IMR-90 (cell line): ENCODE data around the gene KLC4. TPM values are rescaled to one million over a fixed set of nuclear protein-coding genes. Genes with fewer than 3 reads are reported as not detected.
A peak's percentile ranks its signal among the peaks of the same experiment; 100 is the strongest.

ENCODE experiments used
- ATAC-seq: fragments of 200-7000 bp; cut with Tn5 transposase; 2 replicates; pipeline ENCODE4 v1.9.1; 2020; ENCODE audit warnings: low read depth, mild to moderate bottlenecking, moderate library complexity
- BruUV-seq: library from RNA; stranded (reverse); fragments of 400-500 nt; replicated peaks from 2 replicates; lab custom pipeline; 2021; lab: Mats Ljungman, UMichigan
- CTCF ChIA-PET: fragments of 300-600 bp; formaldehyde crosslinking; extraction: SDS; loops from one replicate; lab custom pipeline; 2021; ENCODE audit warnings: antibody characterized with exemption; lab: Yijun Ruan, JAX
- POLR2A ChIA-PET: fragments of 300-600 bp; sonication (Branson Sonifier 250); formaldehyde crosslinking; loops from one replicate; lab custom pipeline; 2022; ENCODE audit warnings: antibody characterized with exemption; ENCODE audit not compliant: unreplicated experiment; lab: Charles Lee
- DNase-seq: peaks from one replicate; pipeline ENCODE4 v3.0.0; 2013
- H2AFZ ChIP-seq: replicated peaks from 2 replicates; pipeline ENCODE3; 2013; ENCODE audit warnings: low read length, mild to moderate bottlenecking; ENCODE audit not compliant: poor library complexity
- H2AK5ac ChIP-seq: 2 replicates; pipeline ENCODE4 v1.6.1; 2013; ENCODE audit warnings: low read depth, low read length, inconsistent platforms
- H2AK9ac ChIP-seq: replicated peaks from 2 replicates; pipeline ENCODE3; 2013; ENCODE audit warnings: mild to moderate bottlenecking, low read depth, low read length, moderate library complexity; ENCODE audit not compliant: poor library complexity
- H2BK120ac ChIP-seq: 2 replicates; pipeline ENCODE4 v1.6.1; 2013; ENCODE audit warnings: low read depth, low read length, inconsistent platforms
- H2BK15ac ChIP-seq: 3 replicates; pipeline ENCODE4 v1.6.1; 2013; ENCODE audit warnings: low read depth, low read length, inconsistent platforms
- H2BK20ac ChIP-seq: 2 replicates; pipeline ENCODE4 v1.6.1; 2013; ENCODE audit warnings: low read depth, mild to moderate bottlenecking, inconsistent platforms, low read length, moderate library complexity
- H2BK5ac ChIP-seq: 2 replicates; pipeline ENCODE4 v1.6.1; 2013; ENCODE audit warnings: mild to moderate bottlenecking, low read depth, low read length, inconsistent platforms; ENCODE audit not compliant: poor library complexity, severe bottlenecking
- H3K14ac ChIP-seq: replicated peaks from 2 replicates; pipeline ENCODE4 v1.6.1; 2013; ENCODE audit warnings: low read depth, low read length, inconsistent platforms
- H3K18ac ChIP-seq: 2 replicates; pipeline ENCODE4 v1.6.1; 2013; ENCODE audit warnings: low read depth, low read length, control low read depth
- H3K23ac ChIP-seq: 2 replicates; pipeline ENCODE4 v1.6.1; 2013; ENCODE audit warnings: low read depth, low read length, inconsistent platforms
- H3K27ac ChIP-seq: 2 replicates; pipeline ENCODE4 v1.5.1; 2013; ENCODE audit warnings: mild to moderate bottlenecking, control low read depth, low read length; ENCODE audit not compliant: insufficient read depth
- H3K27me3 ChIP-seq: 2 replicates; pipeline ENCODE4 v1.6.1; 2013; ENCODE audit warnings: low read length; ENCODE audit not compliant: control insufficient read depth, insufficient read depth
- H3K36me3 ChIP-seq: 2 replicates; pipeline ENCODE4 v1.6.1; 2013; ENCODE audit warnings: low read length, mixed read lengths; ENCODE audit not compliant: control insufficient read depth, insufficient read depth
- H3K4ac ChIP-seq: 2 replicates; pipeline ENCODE4 v1.6.1; 2013; ENCODE audit warnings: low read depth, low read length, inconsistent platforms
- H3K4me1 ChIP-seq: 2 replicates; pipeline ENCODE4 v1.6.1; 2013; ENCODE audit warnings: low read length, mixed read lengths; ENCODE audit not compliant: control insufficient read depth, insufficient read depth
- H3K4me2 ChIP-seq: 2 replicates; pipeline ENCODE4 v1.6.1; 2013; ENCODE audit warnings: low read depth, mild to moderate bottlenecking, control low read depth, low read length, moderate library complexity
- H3K4me3 ChIP-seq: 2 replicates; pipeline ENCODE4 v1.5.1; 2013; ENCODE audit warnings: low read depth, mild to moderate bottlenecking, control low read depth, low read length, moderate library complexity; ENCODE audit not compliant: insufficient read depth
- H3K56ac ChIP-seq: 2 replicates; pipeline ENCODE4 v1.6.1; 2013; ENCODE audit warnings: low read length, inconsistent platforms; ENCODE audit not compliant: insufficient read depth; ENCODE audit errors: extremely low read depth
- H3K79me1 ChIP-seq, 2 experiments: 2 replicates each; pipeline ENCODE4 v1.6.1; 2013; ENCODE audit warnings: low read length in 2 of 2, inconsistent platforms in 1 of 2, low read depth in 1 of 2
- H3K9ac ChIP-seq: 2 replicates; pipeline ENCODE4 v1.6.1; 2013; ENCODE audit warnings: low read depth, low read length, control low read depth
- H3K9me1 ChIP-seq: 2 replicates; pipeline ENCODE4 v1.6.1; 2013; ENCODE audit warnings: low read length, inconsistent platforms; ENCODE audit not compliant: insufficient read depth
- H3K9me3 ChIP-seq: 2 replicates; pipeline ENCODE4 v1.6.1; 2013; ENCODE audit warnings: low read length; ENCODE audit not compliant: control insufficient read depth, insufficient read depth
- H4K20me1 ChIP-seq: 2 replicates; pipeline ENCODE4 v1.6.1; 2013; ENCODE audit warnings: low read length, inconsistent platforms; ENCODE audit not compliant: insufficient read depth
- H4K5ac ChIP-seq: 2 replicates; pipeline ENCODE4 v1.6.1; 2013; ENCODE audit warnings: mild to moderate bottlenecking, low read depth, low read length, control low read depth
- H4K8ac ChIP-seq, 2 experiments: 2 replicates each; pipeline ENCODE4 v1.6.1; 2013; ENCODE audit warnings: low read depth in 2 of 2, low read length in 2 of 2, control low read depth in 1 of 2, inconsistent platforms in 1 of 2
- H4K91ac ChIP-seq: 2 replicates; pipeline ENCODE4 v1.6.1; 2013; ENCODE audit warnings: low read depth, low read length, inconsistent platforms; ENCODE audit not compliant: insufficient read depth
- BHLHE40 ChIP-seq: fragments of 150-350 bp; IDR thresholded peaks from 2 replicates; pipeline ENCODE4 v1.6.1; 2016; ENCODE audit warnings: mild to moderate bottlenecking, low read depth, low read length
- CHD1 ChIP-seq: IDR thresholded peaks from 2 replicates; pipeline ENCODE4 v1.6.1; 2012; ENCODE audit warnings: low read depth, low read length, improper control_type of control experiment
- MXI1 ChIP-seq: IDR thresholded peaks from 2 replicates; pipeline ENCODE4 v1.6.1; 2012; ENCODE audit warnings: low read depth, mild to moderate bottlenecking, low read length, moderate library complexity, borderline replicate concordance
- WGBS, 2 experiments: methylation state at CpG; one replicate each; pipeline versions ENCODE4 v1.1.5 to v1.1.7; 2013; ENCODE audit warnings: missing lambda C conversion rate in 2 of 2; ENCODE audit not compliant: insufficient read length in 1 of 2; ENCODE audit errors: extremely low coverage in 2 of 2; 5-methylcytosine and 5-hydroxymethylcytosine counted together
- dilution Hi-C: fragments of 300-500 bp; cut with HindIII; formaldehyde crosslinking; loops from one replicate; pipeline ENCODE4 v1.14.3; 2018; ENCODE audit warnings: low sequenced_read_pairs; ENCODE audit not compliant: unreplicated experiment
- in situ Hi-C: fragments of 300-500 bp; cut with MboI; formaldehyde crosslinking; loops from 3 replicates; pipeline ENCODE4 v1.14.3; 2019; ENCODE audit warnings: low sequenced_read_pairs, inconsistent platforms, mixed read lengths
- intact Hi-C: fragments of 100-400 bp; cut with micrococcal nuclease; formaldehyde crosslinking; loops from 2 replicates; pipeline ENCODE4 v1.10.0; 2022
- polyA plus RNA-seq, 3 experiments: library from polyadenylated mRNA; depleted of rRNA; stranded (reverse); fragments of >200 nt; gene quantifications; 2 replicates each; pipeline ENCODE4 v1.2.3, GENCODE V29; 2012; ENCODE audit warnings: low replicate concordance in 1 of 3
- total RNA-seq: library from RNA; depleted of rRNA; stranded (reverse); fragments of >200 nt; gene quantifications from 2 replicates; pipeline ENCODE4 v1.2.3, GENCODE V29; 2012

Gene KLC4
- total and polyA plus RNA-seq, 2 of the 4 experiments (the other 2 are of a cell fraction) = 10.9 to 13.0 TPM

DNA sequence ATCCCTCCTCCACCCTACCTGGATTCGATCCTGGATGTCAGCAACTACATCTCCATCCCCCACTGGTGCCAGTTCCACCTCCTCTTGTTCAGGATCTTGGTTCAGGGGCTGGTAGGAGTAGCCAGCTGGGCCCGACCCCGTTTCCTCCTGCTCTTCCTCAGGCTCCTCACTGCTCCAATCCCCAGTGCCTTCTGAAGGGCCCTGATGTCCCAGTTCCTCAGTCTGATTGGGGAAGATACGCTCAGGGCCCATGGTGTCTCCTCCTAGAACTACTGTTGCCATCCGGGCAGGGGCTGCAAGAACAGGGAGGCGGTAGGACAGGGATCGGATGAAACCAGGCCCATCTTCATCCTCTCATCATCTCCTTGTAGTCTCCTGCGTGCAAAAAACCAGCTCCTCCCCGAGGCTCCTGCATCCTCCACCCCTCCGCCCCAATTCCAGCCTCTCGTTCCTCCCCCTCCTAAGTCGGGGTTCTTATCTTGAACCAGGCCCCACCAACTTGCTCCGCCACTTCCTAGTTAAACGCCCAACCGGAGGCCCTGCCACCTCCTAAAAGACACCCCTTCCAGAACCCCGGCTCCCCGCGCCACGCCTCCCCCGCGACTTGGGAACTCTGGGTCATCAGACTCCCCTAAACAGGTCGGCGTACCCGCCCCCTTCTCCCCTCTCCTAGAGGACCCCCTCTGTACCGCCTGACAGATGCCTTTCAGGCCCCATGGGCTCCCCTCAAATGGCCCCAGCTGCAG is 46.2 kb upstream of the KLC4 start:
- intact Hi-C loops (no loop called here), in situ Hi-C loops (no loop called here)
- CTCF ChIA-PET = no interaction called here

More for the DNA sequence above, 46.2 kb upstream of the KLC4 start:
- H3K27me3 ChIP-seq = no peaks in the 10 kb centered on the region
- H3K27ac ChIP-seq = peak overlapping the region; percentile 69
- peak; percentile 31 for ATAC-seq
- H4K5ac ChIP-seq = peak overlapping the region; percentile 3
- peak overlapping the region; percentile 67 for H3K4ac ChIP-seq
- H3K79me1 ChIP-seq = peaks cover 5 to 69% of the 10 kb centered on the region in 2 experiments; a peak in 2 of 4 replicates
- peak overlapping the region; percentile 77 for H2AFZ ChIP-seq
- no peak overlapping the region for H2BK20ac ChIP-seq
- H3K23ac ChIP-seq = peak overlapping the region; percentile 89
- H2AK9ac ChIP-seq = peak overlapping the region; percentile 91
- H3K56ac ChIP-seq = peak overlapping the region; percentile 30
- H4K20me1 ChIP-seq = no peaks in the 10 kb centered on the region; the same call in 1 of the 2 replicates
- H2BK120ac ChIP-seq = no peak overlapping the region
- peak overlapping the region; percentile 80 for H3K9ac ChIP-seq
- H3K9me1 ChIP-seq = peaks cover 3% of the 10 kb centered on the region
- H2BK15ac ChIP-seq = no peak overlapping the region
- peaks cover 44% of the 10 kb centered on the region for H3K36me3 ChIP-seq
- peak overlapping the region; percentile 10 to 71; a peak in 3 of 4 replicates for H4K8ac ChIP-seq
- dilution Hi-C loops = no loop called here
- TF ChIP-seq MXI1 = no peak
- no peak for TF ChIP-seq BHLHE40
- no peak for TF ChIP-seq CHD1
- BruUV-seq = no TSS peak
- peak overlapping the region; percentile 97 for H3K4me2 ChIP-seq
- 0% methylated on average over 9 of the region's 25 CpGs; no CpG with 5 or more reads in 1 of the 2 experiments for WGBS, 2 experiments
- H3K18ac ChIP-seq = no peak overlapping the region
- peak overlapping the region; percentile 65 for H2AK5ac ChIP-seq
- no peaks in the 10 kb centered on the region for H3K9me3 ChIP-seq
- peak; percentile 21 for DNase-seq
- POLR2A ChIA-PET = interaction anchor here (0.5 to 0.9 kb wide), 2 partner anchors 110 to 161 kb away, joined by 3 to 4 read pairs; no protein-coding TSS in a partner anchor
- H3K4me3 ChIP-seq = peak overlapping the region; percentile 54
- H3K14ac ChIP-seq = peak overlapping the region; percentile 54
- peak overlapping the region; percentile 23 for H2BK5ac ChIP-seq
- peaks cover 8% of the 10 kb centered on the region for H3K4me1 ChIP-seq
- no peak overlapping the region for H4K91ac ChIP-seq
